ENCODE measurements around the gene APOC3.

DNA sequence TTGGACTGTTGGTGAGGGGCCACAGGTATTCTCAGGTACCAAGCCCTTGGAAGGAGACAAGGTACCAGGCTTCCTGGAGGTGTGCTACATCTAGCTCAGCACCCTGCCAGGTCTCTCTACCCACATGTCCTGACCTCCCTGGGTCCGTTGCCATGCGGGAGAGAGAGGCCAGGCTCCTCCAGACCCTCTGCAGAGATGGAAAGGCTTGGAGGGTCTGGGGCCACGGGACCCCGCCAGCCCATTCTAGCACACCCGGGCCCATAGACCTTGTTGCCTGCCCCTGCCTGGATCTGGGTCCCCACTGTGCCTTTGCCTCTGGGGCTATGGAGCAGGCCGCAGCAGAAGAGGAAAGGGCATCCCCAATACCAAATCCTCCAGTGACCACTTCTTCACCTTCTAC is 2.2 kb upstream of the APOC3 start:
- TF ChIP-seq, protein P1, sequence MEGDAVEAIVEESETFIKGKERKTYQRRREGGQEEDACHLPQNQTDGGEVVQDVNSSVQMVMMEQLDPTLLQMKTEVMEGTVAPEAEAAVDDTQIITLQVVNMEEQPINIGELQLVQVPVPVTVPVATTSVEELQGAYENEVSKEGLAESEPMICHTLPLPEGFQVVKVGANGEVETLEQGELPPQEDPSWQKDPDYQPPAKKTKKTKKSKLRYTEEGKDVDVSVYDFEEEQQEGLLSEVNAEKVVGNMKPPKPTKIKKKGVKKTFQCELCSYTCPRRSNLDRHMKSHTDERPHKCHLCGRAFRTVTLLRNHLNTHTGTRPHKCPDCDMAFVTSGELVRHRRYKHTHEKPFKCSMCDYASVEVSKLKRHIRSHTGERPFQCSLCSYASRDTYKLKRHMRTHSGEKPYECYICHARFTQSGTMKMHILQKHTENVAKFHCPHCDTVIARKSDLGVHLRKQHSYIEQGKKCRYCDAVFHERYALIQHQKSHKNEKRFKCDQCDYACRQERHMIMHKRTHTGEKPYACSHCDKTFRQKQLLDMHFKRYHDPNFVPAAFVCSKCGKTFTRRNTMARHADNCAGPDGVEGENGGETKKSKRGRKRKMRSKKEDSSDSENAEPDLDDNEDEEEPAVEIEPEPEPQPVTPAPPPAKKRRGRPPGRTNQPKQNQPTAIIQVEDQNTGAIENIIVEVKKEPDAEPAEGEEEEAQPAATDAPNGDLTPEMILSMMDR (optimal IDR thresholded peaks at IDR 0.05 in 1 of 3, IDR thresholded peaks at IDR 0.05 in 1 of 3, conservative IDR thresholded peaks at IDR 0.05 in 1 of 3; ENCODE audit: extremely low read depth in 1 of 3, insufficient read depth in 2 of 3, low read length in 3 of 3), result no peak
- no peak for TF ChIP-seq EZH2 (IDR thresholded peaks at IDR 0.05; ENCODE audit: low read length)

All from keratinocyte (primary cell).